B cell (primary cell): ENCODE results near the gene HEBP1. TPM values are rescaled to one million over a fixed set of nuclear protein-coding genes. Genes with fewer than 3 reads are reported as not detected.

Source experiments
- ATAC-seq: fragments of 200-7000 bp; cut with Tn5 transposase; one replicate; pipeline ENCODE4 v1.10.0; 2021; ENCODE audit warnings: low read depth, mild to moderate bottlenecking, moderate number of reproducible peaks, moderate library complexity
- CTCF ChIA-PET: fragments of 350-600 bp; sonication (Branson Sonifier 250); formaldehyde crosslinking; loops from one replicate; lab custom pipeline; 2021; ENCODE audit warnings: antibody characterized with exemption, inconsistent platforms; lab: Charles Lee
- POLR2A ChIA-PET: fragments of 350-600 bp; sonication (Branson Sonifier 250); formaldehyde crosslinking; loops from one replicate; lab custom pipeline; 2021; ENCODE audit warnings: antibody characterized with exemption; lab: Charles Lee
- DNase-seq: peaks from one replicate; pipeline ENCODE4 v3.0.0; 2013
- H2AFZ ChIP-seq: 2 replicates; pipeline ENCODE4 v1.6.1; 2012; ENCODE audit warnings: mild to moderate bottlenecking, low read depth, low read length; ENCODE audit not compliant: insufficient read depth, poor library complexity, severe bottlenecking
- H3K27ac ChIP-seq, 2 donors: 1 replicate in 1 of 2; 2 replicates in 1 of 2; pipeline ENCODE4 v1.5.1; 2012 to 2013; ENCODE audit warnings: low read length in 2 of 2, mild to moderate bottlenecking in 2 of 2, moderate library complexity in 1 of 2
- H3K27me3 ChIP-seq, 4 experiments: fragments of 200-600 bp in 1 of 4; sonication (generic) in 1 of 4; replicated peaks in 1 of 4; 1 replicate in 2 of 4; 2 replicates in 2 of 4; pipeline versions ENCODE4 v1.6.1 to v1.7.0; 2013 to 2016; ENCODE audit warnings: low read length in 3 of 4, mild to moderate bottlenecking in 2 of 4, mixed read lengths in 1 of 4, moderate library complexity in 1 of 4; ENCODE audit not compliant: insufficient read depth in 4 of 4, control insufficient read depth in 3 of 4; ENCODE audit errors: control extremely low read depth in 1 of 4
- H3K36me3 ChIP-seq, 2 experiments: replicated peaks in 1 of 2; 1 replicate in 1 of 2; 2 replicates in 1 of 2; pipeline versions ENCODE4 v1.6.1 to v1.7.1; 2013; ENCODE audit warnings: low read length in 1 of 2; ENCODE audit not compliant: insufficient read depth in 2 of 2, control insufficient read depth in 1 of 2; ENCODE audit errors: control extremely low read depth in 1 of 2, extremely low read depth in 1 of 2
- H3K4me1 ChIP-seq, 2 donors: fragments of 200-600 bp in 1 of 2; sonication (generic) in 1 of 2; 1 replicate in 1 of 2; 2 replicates in 1 of 2; pipeline versions ENCODE4 v1.5.1 to v1.6.1; 2013 to 2017; ENCODE audit warnings: low read length in 2 of 2; ENCODE audit not compliant: control insufficient read depth in 2 of 2, insufficient read depth in 2 of 2
- H3K4me2 ChIP-seq: replicated peaks from 2 replicates; pipeline ENCODE3; 2012; ENCODE audit warnings: mild to moderate bottlenecking, low read depth, low read length; ENCODE audit not compliant: poor library complexity, severe bottlenecking
- H3K4me3 ChIP-seq, 5 experiments: fragments of 200-600 bp in 1 of 5; sonication (generic) in 1 of 5; 1 replicate in 3 of 5; 2 replicates in 2 of 5; pipeline versions ENCODE4 v1.5.1 to v1.7.0; 2011 to 2016; ENCODE audit warnings: low read length in 4 of 5, mild to moderate bottlenecking in 4 of 5, low read depth in 2 of 5, control low read depth in 1 of 5, moderate library complexity in 1 of 5; ENCODE audit not compliant: insufficient read depth in 1 of 5; ENCODE audit errors: control extremely low read depth in 1 of 5, extremely low read depth in 1 of 5
- H3K79me2 ChIP-seq: fragments of 200-600 bp; sonication (generic); one replicate; pipeline ENCODE4 v1.6.0; 2016; ENCODE audit warnings: low read length; ENCODE audit not compliant: control insufficient read depth, insufficient read depth
- H3K9ac ChIP-seq: fragments of 200-600 bp; sonication (generic); 2 replicates; pipeline ENCODE4 v1.6.1; 2017; ENCODE audit warnings: mild to moderate bottlenecking, low read length, moderate library complexity
- H3K9me3 ChIP-seq, 3 donors: one replicate each; pipeline versions ENCODE4 v1.6.1 to v1.7.1; 2013; ENCODE audit warnings: low read length in 2 of 3; ENCODE audit not compliant: control insufficient read depth in 2 of 3, insufficient read depth in 1 of 3; ENCODE audit errors: control extremely low read depth in 1 of 3
- H4K20me1 ChIP-seq: 2 replicates; pipeline ENCODE4 v1.6.0; 2012; ENCODE audit warnings: mild to moderate bottlenecking, low read length; ENCODE audit not compliant: insufficient read depth, control insufficient read depth, poor library complexity, severe bottlenecking
- H3K27ac Mint-ChIP-seq: one replicate; pipeline ENCODE4 v1.8.0; 2021; ENCODE audit warnings: mixed read lengths
- H3K27me3 Mint-ChIP-seq: one replicate; pipeline ENCODE4 v1.8.0; 2021; ENCODE audit warnings: mixed read lengths
- H3K4me1 Mint-ChIP-seq: one replicate; pipeline ENCODE4 v1.8.0; 2021; ENCODE audit warnings: mixed read lengths
- H3K4me3 Mint-ChIP-seq: one replicate; pipeline ENCODE4 v1.8.0; 2021; ENCODE audit warnings: mixed read lengths
- H3K9me3 Mint-ChIP-seq: one replicate; pipeline ENCODE4 v1.8.0; 2022; ENCODE audit warnings: mixed read lengths; ENCODE audit not compliant: insufficient read depth
- EZH2 ChIP-seq: IDR thresholded peaks from 2 replicates; pipeline ENCODE4 v1.6.1; 2012; ENCODE audit warnings: borderline replicate concordance, low read depth, mild to moderate bottlenecking, moderate library complexity, low read length; ENCODE audit not compliant: insufficient read depth, poor library complexity, severe bottlenecking
- WGBS: methylation state at CpG from one replicate; pipeline ENCODE4 v1.1.5; 2013; ENCODE audit warnings: missing lambda C conversion rate; ENCODE audit not compliant: insufficient coverage; 5-methylcytosine and 5-hydroxymethylcytosine counted together
- intact Hi-C: fragments of 100-400 bp; cut with micrococcal nuclease; formaldehyde crosslinking; loops from one replicate; pipeline ENCODE4 v1.10.0; 2022
- polyA plus RNA-seq: library from polyadenylated mRNA; depleted of rRNA; stranded (reverse); fragments of >200 nt; gene quantifications from 2 replicates; pipeline ENCODE4 v1.2.3, GENCODE V29; 2012
- total RNA-seq, 2 donors: library from RNA; stranded (reverse); fragments of 120-200 nt in 1 of 2; gene quantifications; 1 replicate in 1 of 2; 2 replicates in 1 of 2; pipeline versions ENCODE4 v1.2.3 to v1.2.4, GENCODE V29; 2013 to 2022
- TF ChIP-seq, protein P1 (sequence below): fragments of 200-600 bp; IDR thresholded peaks from one replicate; pipeline ENCODE4 v1.8.0; 2022; ENCODE audit warnings: antibody characterized with exemption, mild to moderate bottlenecking

Gene HEBP1
- total and polyA plus RNA-seq, 2 donors (not counting 1 experiment from before 2014, with no cell fraction given), result 6.0 to 14.5 TPM

DNA sequence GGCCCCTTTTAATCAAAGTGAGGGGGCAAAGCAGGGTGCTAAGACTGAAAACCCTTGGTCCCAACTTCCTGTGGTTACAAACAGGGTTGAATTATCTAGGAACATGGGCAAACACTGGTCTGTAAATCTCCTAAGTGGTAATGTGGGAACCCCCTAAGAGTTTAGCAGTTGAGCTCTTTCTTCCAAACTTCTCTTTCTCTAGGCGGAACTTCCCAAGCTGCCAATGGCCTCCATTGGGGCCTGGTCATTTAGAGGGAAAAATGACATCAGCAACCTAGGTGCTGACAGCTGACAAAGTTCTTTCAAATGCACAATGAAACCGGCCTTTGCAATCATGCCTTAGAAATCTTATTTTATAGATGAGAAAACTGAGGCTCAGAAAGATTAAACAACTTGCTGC lies 17.7 kb downstream of the HEBP1 start:
- CTCF ChIA-PET, result interaction anchor here (1.2 to 1.8 kb wide), 3 partner anchors 9 to 230 kb away, joined by 3 to 6 read pairs (median 6); no protein-coding TSS in a partner anchor
- Mint-ChIP-seq H3K4me1 (no peaks in the 10 kb centered on the region), H3K4me3 (no peak overlapping the region), H3K27ac (no peak overlapping the region), H3K27me3 (no peaks in the 10 kb centered on the region), H3K9me3 (no peaks in the 10 kb centered on the region)
- intact Hi-C loops, result no loop called here
- Histone ChIP-seq H3K27ac (no peak overlapping the region), H3K36me3 (peaks cover 10 to 15% of the 10 kb centered on the region in 2 experiments), H3K9ac (no peak overlapping the region), H4K20me1 (no peaks in the 10 kb centered on the region), H3K4me3 (no peak overlapping the region), H3K27me3 (no peaks in the 10 kb centered on the region), H3K79me2 (no peaks in the 10 kb centered on the region), H3K9me3 (no peaks in the 10 kb centered on the region), H3K4me1 (no peaks in the 10 kb centered on the region), H2AFZ (no peak overlapping the region), H3K4me2 (no peak overlapping the region)
- no CpG with 5 or more reads among the region's 2 CpGs for WGBS
- no peak for ATAC-seq
- TF ChIP-seq, protein P1, sequence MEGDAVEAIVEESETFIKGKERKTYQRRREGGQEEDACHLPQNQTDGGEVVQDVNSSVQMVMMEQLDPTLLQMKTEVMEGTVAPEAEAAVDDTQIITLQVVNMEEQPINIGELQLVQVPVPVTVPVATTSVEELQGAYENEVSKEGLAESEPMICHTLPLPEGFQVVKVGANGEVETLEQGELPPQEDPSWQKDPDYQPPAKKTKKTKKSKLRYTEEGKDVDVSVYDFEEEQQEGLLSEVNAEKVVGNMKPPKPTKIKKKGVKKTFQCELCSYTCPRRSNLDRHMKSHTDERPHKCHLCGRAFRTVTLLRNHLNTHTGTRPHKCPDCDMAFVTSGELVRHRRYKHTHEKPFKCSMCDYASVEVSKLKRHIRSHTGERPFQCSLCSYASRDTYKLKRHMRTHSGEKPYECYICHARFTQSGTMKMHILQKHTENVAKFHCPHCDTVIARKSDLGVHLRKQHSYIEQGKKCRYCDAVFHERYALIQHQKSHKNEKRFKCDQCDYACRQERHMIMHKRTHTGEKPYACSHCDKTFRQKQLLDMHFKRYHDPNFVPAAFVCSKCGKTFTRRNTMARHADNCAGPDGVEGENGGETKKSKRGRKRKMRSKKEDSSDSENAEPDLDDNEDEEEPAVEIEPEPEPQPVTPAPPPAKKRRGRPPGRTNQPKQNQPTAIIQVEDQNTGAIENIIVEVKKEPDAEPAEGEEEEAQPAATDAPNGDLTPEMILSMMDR, result no peak
- no peak for TF ChIP-seq EZH2
- DNase-seq, result no peak
- POLR2A ChIA-PET, result no interaction called here

DNA sequence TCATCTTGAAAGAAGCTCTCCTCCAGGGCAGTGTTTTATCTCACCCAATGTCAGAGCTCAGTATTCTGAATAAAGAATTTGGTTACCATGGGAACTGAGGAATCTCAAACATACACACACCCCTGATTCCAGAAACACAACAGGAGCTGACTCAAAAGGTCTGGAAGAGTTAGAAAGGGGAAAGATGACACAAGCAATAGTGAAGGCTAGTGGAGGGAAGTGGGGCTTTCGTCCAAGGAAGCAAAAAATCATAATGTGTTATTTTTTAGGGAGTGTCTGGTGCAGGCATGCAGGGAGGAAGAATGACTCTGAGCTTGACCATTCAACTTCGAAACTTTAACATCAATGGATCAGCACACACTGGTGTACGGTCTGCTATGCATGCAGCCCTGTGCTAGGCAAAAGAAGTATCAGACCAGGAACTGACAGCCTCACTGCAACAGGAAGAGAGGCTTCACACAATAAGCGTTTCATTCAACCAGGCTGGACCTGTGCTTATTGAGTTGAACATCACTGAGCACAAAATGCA lies 20.3 kb downstream of the HEBP1 start:
- Histone ChIP-seq H3K36me3 (peaks cover 12 to 15% of the 10 kb centered on the region in 2 experiments), H3K27me3 (no peaks in the 10 kb centered on the region), H2AFZ (no peak overlapping the region), H4K20me1 (no peaks in the 10 kb centered on the region), H3K27ac (no peak overlapping the region), H3K4me3 (no peak overlapping the region), H3K9ac (no peak overlapping the region), H3K79me2 (no peaks in the 10 kb centered on the region), H3K4me2 (no peak overlapping the region), H3K9me3 (no peaks in the 10 kb centered on the region), H3K4me1 (no peaks in the 10 kb centered on the region)
- DNase-seq, result no peak
- no peak overlapping the region for H3K27ac Mint-ChIP-seq
- H3K9me3 Mint-ChIP-seq, result no peaks in the 10 kb centered on the region
- H3K27me3 Mint-ChIP-seq, result no peaks in the 10 kb centered on the region
- intact Hi-C loops, result no loop called here
- H3K4me1 Mint-ChIP-seq, result no peaks in the 10 kb centered on the region
- no peak for ATAC-seq
- H3K4me3 Mint-ChIP-seq, result no peak overlapping the region
- CTCF ChIA-PET, result no interaction called here
- no peak for TF ChIP-seq EZH2
- TF ChIP-seq, protein P1, result no peak
- 90% methylated on average over 4 of the region's 4 CpGs for WGBS
- POLR2A ChIA-PET, result interaction anchor here (0.7 kb wide), 1 partner anchor 13 kb away, joined by 6 read pairs; no protein-coding TSS in a partner anchor
